Brain microvascular endothelial cell (primary cell): ENCODE results near the gene PHLDB2.

Experiments used
- DNase-seq: peaks from one replicate; pipeline ENCODE4 v3.0.0-alpha.2; 2020
- H3K27ac ChIP-seq: fragments of 250-450 bp; sonication (Bioruptor Pico); 2 replicates; pipeline ENCODE4 v1.5.1; 2020; ENCODE audit warnings: mild to moderate bottlenecking, moderate library complexity
- H3K27me3 ChIP-seq: fragments of 250-450 bp; sonication (Bioruptor Pico); replicated peaks from 2 replicates; pipeline ENCODE4 v1.5.1; 2020; ENCODE audit warnings: mild to moderate bottlenecking
- H3K36me3 ChIP-seq: fragments of 250-450 bp; sonication (Bioruptor Pico); replicated peaks from 2 replicates; pipeline ENCODE4 v1.5.1; 2020; ENCODE audit warnings: mild to moderate bottlenecking
- H3K4me3 ChIP-seq: 2 replicates; pipeline ENCODE4 v1.5.1; 2011; ENCODE audit warnings: low read depth, mild to moderate bottlenecking, control low read depth, low read length, moderate library complexity
- in situ Hi-C: cut with HindIII; loops from 2 replicates; pipeline ENCODE4 v1.10.0; 2017; ENCODE audit warnings: low sequenced_read_pairs, low pct_ligation_motif_present
- TF ChIP-seq, protein P1 (sequence below): IDR thresholded peaks from 2 replicates; pipeline ENCODE4 v1.5.1; 2011; ENCODE audit warnings: low read depth, mild to moderate bottlenecking, moderate library complexity, low read length, control low read depth, inconsistent platforms; ENCODE audit errors: missing control alignments

Gene PHLDB2

GRCh38 chr3:112004187-112004586, 145.1 kb downstream of the PHLDB2 start:
- TF ChIP-seq, protein P1, sequence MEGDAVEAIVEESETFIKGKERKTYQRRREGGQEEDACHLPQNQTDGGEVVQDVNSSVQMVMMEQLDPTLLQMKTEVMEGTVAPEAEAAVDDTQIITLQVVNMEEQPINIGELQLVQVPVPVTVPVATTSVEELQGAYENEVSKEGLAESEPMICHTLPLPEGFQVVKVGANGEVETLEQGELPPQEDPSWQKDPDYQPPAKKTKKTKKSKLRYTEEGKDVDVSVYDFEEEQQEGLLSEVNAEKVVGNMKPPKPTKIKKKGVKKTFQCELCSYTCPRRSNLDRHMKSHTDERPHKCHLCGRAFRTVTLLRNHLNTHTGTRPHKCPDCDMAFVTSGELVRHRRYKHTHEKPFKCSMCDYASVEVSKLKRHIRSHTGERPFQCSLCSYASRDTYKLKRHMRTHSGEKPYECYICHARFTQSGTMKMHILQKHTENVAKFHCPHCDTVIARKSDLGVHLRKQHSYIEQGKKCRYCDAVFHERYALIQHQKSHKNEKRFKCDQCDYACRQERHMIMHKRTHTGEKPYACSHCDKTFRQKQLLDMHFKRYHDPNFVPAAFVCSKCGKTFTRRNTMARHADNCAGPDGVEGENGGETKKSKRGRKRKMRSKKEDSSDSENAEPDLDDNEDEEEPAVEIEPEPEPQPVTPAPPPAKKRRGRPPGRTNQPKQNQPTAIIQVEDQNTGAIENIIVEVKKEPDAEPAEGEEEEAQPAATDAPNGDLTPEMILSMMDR, result no peak
- H3K36me3 ChIP-seq, result no peaks in the 10 kb centered on the region
- H3K4me3 ChIP-seq, result no peak overlapping the region
- in situ Hi-C loops, result no loop called here
- H3K27ac ChIP-seq, result no peak overlapping the region
- no peaks in the 10 kb centered on the region for H3K27me3 ChIP-seq
- DNase-seq, result no peak

DNA sequence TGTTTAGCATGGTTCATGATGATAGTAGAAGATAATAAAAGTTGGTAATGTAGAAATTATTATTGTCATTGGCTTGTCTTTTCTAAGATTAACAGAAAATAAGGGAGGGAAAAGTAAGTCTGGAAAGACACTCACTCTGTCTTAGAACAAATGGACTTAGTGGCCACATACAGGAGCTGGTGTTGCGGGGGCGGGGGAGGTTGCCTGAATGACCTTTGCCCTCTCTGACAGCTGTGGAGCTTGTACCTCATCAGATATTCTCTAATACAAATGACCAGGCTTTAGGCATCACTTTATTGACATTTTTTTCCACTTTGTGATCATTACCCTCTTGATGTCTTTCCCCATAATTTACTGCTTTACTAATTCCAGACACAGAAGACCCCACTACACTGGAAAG, 145.6 kb downstream of the PHLDB2 start:
- Histone ChIP-seq H3K36me3 (no peaks in the 10 kb centered on the region), H3K4me3 (no peak overlapping the region), H3K27ac (no peak overlapping the region), H3K27me3 (no peaks in the 10 kb centered on the region)
- no peak for DNase-seq
- in situ Hi-C loops, result no loop called here
- TF ChIP-seq, protein P1, result no peak

GRCh38 chr3:112005091-112005672, 146.1 kb downstream of the PHLDB2 start:
- TF ChIP-seq, protein P1, result no peak
- Histone ChIP-seq H3K4me3 (no peak overlapping the region), H3K36me3 (no peaks in the 10 kb centered on the region), H3K27ac (no peak overlapping the region), H3K27me3 (no peaks in the 10 kb centered on the region)
- DNase-seq, result no peak
- in situ Hi-C loops, result no loop called here

- no peak overlapping the region for H3K4me3 ChIP-seq
- no peak for DNase-seq
- in situ Hi-C loops, result no loop called here
Observed at GRCh38 chr3:112007633-112008032, 148.6 kb downstream of the PHLDB2 start.

DNA sequence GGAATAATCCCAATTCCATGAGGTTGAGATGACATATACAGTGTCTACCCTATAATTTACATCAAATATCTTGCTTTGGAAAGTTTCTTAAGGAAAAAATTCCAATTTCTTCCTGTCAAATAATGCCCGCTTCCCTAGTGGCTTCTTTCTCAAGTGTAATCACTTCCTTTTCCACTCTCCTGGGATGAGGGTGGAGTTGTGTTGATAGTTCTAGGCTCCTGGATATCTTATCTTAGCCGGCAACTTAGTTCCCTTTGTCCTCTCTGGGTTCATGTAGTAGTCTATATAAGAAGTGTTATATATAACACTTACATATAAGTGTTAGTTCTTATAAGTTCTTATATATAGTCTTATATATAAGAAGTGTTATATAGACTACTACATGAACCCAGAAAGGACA, 150.6 kb downstream of the PHLDB2 start:
- TF ChIP-seq, protein P1, result no peak
- in situ Hi-C loops, result no loop called here
- Histone ChIP-seq H3K27ac (no peak overlapping the region), H3K27me3 (no peaks in the 10 kb centered on the region), H3K4me3 (no peak overlapping the region), H3K36me3 (no peaks in the 10 kb centered on the region)
- no peak for DNase-seq

More at GRCh38 chr3:112007633-112008032, 148.6 kb downstream of the PHLDB2 start:
- TF ChIP-seq, protein P1, result no peak
- Histone ChIP-seq H3K27ac (no peak overlapping the region), H3K27me3 (no peaks in the 10 kb centered on the region), H3K36me3 (no peaks in the 10 kb centered on the region)

GRCh38 chr3:112010636-112011035, 151.6 kb downstream of the PHLDB2 start:
- TF ChIP-seq, protein P1, result no peak

More at GRCh38 chr3:112010636-112011035, 151.6 kb downstream of the PHLDB2 start:
- H3K4me3 ChIP-seq, result no peak overlapping the region
- no peaks in the 10 kb centered on the region for H3K36me3 ChIP-seq
- no peak for DNase-seq
- in situ Hi-C loops, result no loop called here
- no peak overlapping the region for H3K27ac ChIP-seq
- no peaks in the 10 kb centered on the region for H3K27me3 ChIP-seq
